HUDEP-2 (cell line): ENCODE results near the gene ULBP2.

Experiments used
- DNase-seq, 76 experiments: peaks; one replicate each; lab custom pipeline; 2025; ENCODE audit not compliant: unreplicated experiment in 76 of 76; lab: John Stamatoyannopoulos, UW

Gene ULBP2

GRCh38 chr6:149995235-149995750 lies 53.5 kb downstream of the ULBP2 start:
- DNase-seq, result no peak

GRCh38 chr6:149995971-149996370 lies 54.2 kb downstream of the ULBP2 start:
- DNase-seq, result no peak
